ENCODE measurements around the gene PLPP2.

PLPP2 gene

DNA sequence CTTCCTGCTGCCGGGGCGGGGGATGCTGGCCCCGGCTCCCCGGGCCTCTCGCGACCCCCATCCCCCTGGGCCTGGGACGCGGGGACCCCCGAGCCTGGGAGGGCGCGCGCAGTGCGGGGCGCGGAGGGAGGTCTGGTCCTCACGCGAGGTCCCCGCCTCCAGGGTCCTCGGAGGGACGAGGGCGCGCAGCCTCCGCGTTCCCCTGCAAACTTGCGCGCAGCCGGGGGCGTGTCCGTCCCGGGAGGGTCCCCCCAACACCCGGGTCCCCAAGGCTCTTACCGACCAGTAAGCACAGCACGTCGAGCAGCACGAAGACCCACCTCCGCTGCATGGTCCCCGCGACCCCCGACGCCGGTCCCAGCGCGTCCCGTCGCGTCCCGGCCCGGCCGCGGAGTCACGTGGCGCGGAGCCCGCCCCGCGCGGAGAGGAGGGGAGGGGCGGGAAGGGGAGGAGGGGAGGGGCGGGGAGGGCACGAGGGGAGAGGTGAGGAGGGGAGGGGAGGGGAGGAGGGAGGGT is at the start of gene PLPP2:
Gene PLPP2 (minus strand): TSS at position 398 of the 516 bp plus-strand sequence. CDS start 67 bp downstream, at position 331.
- TF ChIP-seq, protein P1, sequence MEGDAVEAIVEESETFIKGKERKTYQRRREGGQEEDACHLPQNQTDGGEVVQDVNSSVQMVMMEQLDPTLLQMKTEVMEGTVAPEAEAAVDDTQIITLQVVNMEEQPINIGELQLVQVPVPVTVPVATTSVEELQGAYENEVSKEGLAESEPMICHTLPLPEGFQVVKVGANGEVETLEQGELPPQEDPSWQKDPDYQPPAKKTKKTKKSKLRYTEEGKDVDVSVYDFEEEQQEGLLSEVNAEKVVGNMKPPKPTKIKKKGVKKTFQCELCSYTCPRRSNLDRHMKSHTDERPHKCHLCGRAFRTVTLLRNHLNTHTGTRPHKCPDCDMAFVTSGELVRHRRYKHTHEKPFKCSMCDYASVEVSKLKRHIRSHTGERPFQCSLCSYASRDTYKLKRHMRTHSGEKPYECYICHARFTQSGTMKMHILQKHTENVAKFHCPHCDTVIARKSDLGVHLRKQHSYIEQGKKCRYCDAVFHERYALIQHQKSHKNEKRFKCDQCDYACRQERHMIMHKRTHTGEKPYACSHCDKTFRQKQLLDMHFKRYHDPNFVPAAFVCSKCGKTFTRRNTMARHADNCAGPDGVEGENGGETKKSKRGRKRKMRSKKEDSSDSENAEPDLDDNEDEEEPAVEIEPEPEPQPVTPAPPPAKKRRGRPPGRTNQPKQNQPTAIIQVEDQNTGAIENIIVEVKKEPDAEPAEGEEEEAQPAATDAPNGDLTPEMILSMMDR (IDR thresholded peaks at IDR 0.05) = no peak
- H3K9me3 ChIP-seq = no peaks in the 10 kb centered on the region
- peaks cover 89% of the 10 kb centered on the region for H3K27me3 ChIP-seq
- no peaks in the 10 kb centered on the region for H3K36me3 ChIP-seq
- H3K4me3 ChIP-seq (ENCODE audit: low read depth in 1 of 2, low read length in 1 of 2) = no peak within 1 kb of the TSS
- H3K4me1 ChIP-seq (ENCODE audit: control insufficient read depth in 1 of 2, insufficient read depth in 1 of 2, low read depth in 1 of 2, low read length in 1 of 2) = no peaks in the 10 kb centered on the region
- no peak within 1 kb of the TSS for H3K27ac ChIP-seq

DNA sequence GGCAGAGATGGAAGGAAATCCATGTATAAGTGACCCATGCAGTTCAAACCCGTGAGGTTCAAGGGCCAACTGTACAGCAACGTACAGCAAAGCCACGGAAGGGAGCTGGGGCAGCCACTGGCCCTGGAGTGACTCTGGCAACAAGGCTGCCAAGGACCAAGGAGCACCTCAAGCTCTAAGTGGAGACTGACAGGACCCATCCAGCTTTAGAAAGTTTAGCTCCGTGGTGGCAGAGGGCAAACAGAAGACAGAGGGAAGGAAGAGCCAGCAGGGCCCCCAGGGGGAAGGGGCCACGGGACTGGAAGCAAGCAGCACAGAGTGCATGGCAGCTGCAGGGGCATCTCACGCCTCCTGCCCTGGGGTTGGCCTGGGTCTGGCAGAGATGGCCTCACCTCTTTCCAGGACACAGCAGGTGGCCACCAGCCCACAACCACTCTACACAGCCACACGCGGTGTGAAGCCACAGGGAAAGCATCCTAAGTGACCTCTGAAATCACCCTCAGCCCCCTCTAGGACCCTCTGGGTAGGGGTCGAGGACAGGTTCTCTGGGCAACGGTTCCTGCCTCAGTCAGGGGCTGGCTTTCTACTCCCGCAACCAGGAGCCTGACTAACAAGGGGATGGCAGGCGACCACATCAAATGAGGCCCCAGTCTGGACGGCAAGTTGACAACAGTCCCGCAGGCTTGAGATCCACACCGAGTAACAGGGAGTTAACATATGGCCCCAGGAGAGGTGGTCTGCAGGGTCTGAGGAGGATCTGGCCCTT is 49.6 kb upstream of the PLPP2 start:
- TF ChIP-seq, protein P1 (IDR thresholded peaks at IDR 0.05) = no peak
- Histone ChIP-seq H3K4me1 (ENCODE audit: control insufficient read depth in 1 of 2, insufficient read depth in 1 of 2, low read depth in 1 of 2, low read length in 1 of 2) (peaks cover 6 to 12% of the 10 kb centered on the region in 2 experiments), H3K4me3 (ENCODE audit: low read depth in 1 of 2, low read length in 1 of 2) (no peak overlapping the region), H3K27ac (no peak overlapping the region), H3K27me3 (peaks cover 70% of the 10 kb centered on the region), H3K36me3 (no peaks in the 10 kb centered on the region), H3K9me3 (no peaks in the 10 kb centered on the region)

DNA sequence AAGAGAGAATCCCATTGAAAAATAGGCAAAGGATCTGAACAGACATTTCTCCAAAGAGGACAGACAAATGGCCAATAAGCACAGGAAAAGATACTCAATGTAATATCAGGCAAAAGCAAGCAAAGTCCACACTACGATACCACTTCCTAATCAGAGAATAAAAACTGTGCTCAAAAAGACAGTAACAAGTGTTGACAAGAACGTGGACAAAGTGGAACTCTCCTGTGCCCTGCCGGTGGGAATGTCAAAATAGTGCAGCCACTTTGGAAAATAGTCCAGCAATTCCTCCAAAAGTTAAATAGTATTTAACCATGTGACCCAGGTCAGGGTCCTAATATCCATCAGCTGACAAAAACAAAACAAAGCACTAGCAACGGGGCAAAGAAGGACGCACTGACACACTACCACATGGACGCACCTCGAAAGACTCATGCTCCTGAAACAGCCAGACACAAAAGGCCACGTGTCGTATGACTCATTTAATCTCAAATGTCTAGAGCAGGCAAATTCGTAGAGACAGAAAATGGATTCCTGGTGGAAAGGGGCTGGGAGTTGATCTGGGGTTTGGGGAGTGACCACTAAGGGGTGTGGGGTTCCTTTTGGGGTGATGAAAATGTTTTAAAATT is 48.2 kb upstream of the PLPP2 start:
- H3K27ac ChIP-seq = no peak overlapping the region
- no peak overlapping the region for H3K4me3 ChIP-seq (ENCODE audit: low read depth in 1 of 2, low read length in 1 of 2)
- no peaks in the 10 kb centered on the region for H3K36me3 ChIP-seq
- no peaks in the 10 kb centered on the region for H3K9me3 ChIP-seq
- peaks cover 6 to 12% of the 10 kb centered on the region in 2 experiments for H3K4me1 ChIP-seq (ENCODE audit: control insufficient read depth in 1 of 2, insufficient read depth in 1 of 2, low read depth in 1 of 2, low read length in 1 of 2)
- peaks cover 56% of the 10 kb centered on the region for H3K27me3 ChIP-seq
- TF ChIP-seq, protein P1 (IDR thresholded peaks at IDR 0.05) = no peak

DNA sequence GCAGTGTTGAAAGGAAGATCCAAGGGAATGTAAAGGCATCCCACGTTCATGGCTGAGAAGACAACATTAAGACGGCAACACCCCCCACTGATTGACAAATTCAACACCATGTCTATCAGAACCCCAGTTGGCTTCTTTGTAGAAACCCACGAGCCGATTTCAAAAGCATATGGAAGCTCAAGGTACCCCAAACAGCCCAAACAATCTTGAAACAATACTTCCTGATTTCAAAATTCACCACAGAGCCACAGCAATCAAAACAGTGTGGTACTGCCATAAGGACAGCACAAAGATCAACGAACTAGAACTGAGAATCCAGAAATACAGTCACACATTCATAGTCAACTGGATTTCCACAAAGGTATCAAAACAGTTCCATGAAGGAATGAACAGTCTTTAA is 47.2 kb upstream of the PLPP2 start:
- Histone ChIP-seq H3K9me3 (no peaks in the 10 kb centered on the region), H3K27ac (no peak overlapping the region), H3K27me3 (peaks cover 46% of the 10 kb centered on the region), H3K36me3 (no peaks in the 10 kb centered on the region), H3K4me1 (ENCODE audit: control insufficient read depth in 1 of 2, insufficient read depth in 1 of 2, low read depth in 1 of 2, low read length in 1 of 2) (peaks cover 6 to 12% of the 10 kb centered on the region in 2 experiments), H3K4me3 (ENCODE audit: low read depth in 1 of 2, low read length in 1 of 2) (no peak overlapping the region)
- TF ChIP-seq, protein P1 (IDR thresholded peaks at IDR 0.05) = no peak

GRCh38 chr19:336067-336614 is 44.9 kb upstream of the PLPP2 start:
- H3K4me3 ChIP-seq (ENCODE audit: low read depth in 1 of 2, low read length in 1 of 2) = no peak overlapping the region

More at GRCh38 chr19:336067-336614, 44.9 kb upstream of the PLPP2 start:
- peaks cover 23% of the 10 kb centered on the region for H3K27me3 ChIP-seq
- TF ChIP-seq, protein P1 (IDR thresholded peaks at IDR 0.05) = no peak
- H3K27ac ChIP-seq = no peak overlapping the region
- peaks cover 0 to 7% of the 10 kb centered on the region in 2 experiments for H3K4me1 ChIP-seq (ENCODE audit: control insufficient read depth in 1 of 2, insufficient read depth in 1 of 2, low read depth in 1 of 2, low read length in 1 of 2)
- H3K9me3 ChIP-seq = no peaks in the 10 kb centered on the region
- H3K36me3 ChIP-seq = no peaks in the 10 kb centered on the region

Measured in neutrophil (primary cell).